ENCODE data around the gene WHRN. TPM values are rescaled to one million over a fixed set of nuclear protein-coding genes. Genes with fewer than 3 reads are reported as not detected.

Gene WHRN
- total and polyA plus RNA-seq, 2 of the 8 experiments (the other 6 are each of a cell fraction or from before 2014, with no cell fraction given) = 4.4 to 7.7 TPM

DNA sequence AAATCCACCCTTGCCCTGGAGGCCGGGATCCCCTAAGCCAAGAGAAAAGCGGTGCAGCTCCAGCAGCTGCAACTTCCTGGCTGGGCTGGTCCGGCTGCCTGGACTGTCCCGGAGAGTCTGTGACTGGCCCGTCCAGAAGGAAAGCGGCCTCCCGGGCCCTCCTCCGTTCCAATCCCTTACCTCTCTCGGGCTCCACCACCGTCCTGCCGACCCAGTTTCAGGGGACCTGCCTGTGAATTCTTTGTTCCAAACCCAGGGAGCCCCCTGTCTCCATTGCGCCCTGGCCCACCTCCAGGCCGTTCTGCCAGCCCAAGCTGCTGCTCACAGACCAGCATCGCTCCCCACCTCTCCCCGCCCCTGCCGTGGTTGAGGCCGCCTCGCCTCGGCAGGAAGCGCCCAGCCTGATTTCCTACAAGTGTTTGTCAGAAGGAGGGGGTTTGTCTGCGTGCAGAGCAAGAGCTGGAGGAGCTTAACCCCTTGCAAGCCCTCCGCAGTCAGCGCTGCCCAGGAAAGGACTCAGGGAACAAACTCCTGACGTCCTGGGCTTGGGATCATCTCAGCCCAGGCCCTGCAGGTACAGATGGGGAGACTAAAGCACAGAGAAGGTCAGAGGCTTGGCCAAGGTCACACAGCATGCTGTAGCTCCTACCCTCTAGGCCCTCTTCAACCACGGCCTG is 117.5 kb downstream of the WHRN start, which contains the start of gene AKNA (continued):
- TF ChIP-seq, protein P1, sequence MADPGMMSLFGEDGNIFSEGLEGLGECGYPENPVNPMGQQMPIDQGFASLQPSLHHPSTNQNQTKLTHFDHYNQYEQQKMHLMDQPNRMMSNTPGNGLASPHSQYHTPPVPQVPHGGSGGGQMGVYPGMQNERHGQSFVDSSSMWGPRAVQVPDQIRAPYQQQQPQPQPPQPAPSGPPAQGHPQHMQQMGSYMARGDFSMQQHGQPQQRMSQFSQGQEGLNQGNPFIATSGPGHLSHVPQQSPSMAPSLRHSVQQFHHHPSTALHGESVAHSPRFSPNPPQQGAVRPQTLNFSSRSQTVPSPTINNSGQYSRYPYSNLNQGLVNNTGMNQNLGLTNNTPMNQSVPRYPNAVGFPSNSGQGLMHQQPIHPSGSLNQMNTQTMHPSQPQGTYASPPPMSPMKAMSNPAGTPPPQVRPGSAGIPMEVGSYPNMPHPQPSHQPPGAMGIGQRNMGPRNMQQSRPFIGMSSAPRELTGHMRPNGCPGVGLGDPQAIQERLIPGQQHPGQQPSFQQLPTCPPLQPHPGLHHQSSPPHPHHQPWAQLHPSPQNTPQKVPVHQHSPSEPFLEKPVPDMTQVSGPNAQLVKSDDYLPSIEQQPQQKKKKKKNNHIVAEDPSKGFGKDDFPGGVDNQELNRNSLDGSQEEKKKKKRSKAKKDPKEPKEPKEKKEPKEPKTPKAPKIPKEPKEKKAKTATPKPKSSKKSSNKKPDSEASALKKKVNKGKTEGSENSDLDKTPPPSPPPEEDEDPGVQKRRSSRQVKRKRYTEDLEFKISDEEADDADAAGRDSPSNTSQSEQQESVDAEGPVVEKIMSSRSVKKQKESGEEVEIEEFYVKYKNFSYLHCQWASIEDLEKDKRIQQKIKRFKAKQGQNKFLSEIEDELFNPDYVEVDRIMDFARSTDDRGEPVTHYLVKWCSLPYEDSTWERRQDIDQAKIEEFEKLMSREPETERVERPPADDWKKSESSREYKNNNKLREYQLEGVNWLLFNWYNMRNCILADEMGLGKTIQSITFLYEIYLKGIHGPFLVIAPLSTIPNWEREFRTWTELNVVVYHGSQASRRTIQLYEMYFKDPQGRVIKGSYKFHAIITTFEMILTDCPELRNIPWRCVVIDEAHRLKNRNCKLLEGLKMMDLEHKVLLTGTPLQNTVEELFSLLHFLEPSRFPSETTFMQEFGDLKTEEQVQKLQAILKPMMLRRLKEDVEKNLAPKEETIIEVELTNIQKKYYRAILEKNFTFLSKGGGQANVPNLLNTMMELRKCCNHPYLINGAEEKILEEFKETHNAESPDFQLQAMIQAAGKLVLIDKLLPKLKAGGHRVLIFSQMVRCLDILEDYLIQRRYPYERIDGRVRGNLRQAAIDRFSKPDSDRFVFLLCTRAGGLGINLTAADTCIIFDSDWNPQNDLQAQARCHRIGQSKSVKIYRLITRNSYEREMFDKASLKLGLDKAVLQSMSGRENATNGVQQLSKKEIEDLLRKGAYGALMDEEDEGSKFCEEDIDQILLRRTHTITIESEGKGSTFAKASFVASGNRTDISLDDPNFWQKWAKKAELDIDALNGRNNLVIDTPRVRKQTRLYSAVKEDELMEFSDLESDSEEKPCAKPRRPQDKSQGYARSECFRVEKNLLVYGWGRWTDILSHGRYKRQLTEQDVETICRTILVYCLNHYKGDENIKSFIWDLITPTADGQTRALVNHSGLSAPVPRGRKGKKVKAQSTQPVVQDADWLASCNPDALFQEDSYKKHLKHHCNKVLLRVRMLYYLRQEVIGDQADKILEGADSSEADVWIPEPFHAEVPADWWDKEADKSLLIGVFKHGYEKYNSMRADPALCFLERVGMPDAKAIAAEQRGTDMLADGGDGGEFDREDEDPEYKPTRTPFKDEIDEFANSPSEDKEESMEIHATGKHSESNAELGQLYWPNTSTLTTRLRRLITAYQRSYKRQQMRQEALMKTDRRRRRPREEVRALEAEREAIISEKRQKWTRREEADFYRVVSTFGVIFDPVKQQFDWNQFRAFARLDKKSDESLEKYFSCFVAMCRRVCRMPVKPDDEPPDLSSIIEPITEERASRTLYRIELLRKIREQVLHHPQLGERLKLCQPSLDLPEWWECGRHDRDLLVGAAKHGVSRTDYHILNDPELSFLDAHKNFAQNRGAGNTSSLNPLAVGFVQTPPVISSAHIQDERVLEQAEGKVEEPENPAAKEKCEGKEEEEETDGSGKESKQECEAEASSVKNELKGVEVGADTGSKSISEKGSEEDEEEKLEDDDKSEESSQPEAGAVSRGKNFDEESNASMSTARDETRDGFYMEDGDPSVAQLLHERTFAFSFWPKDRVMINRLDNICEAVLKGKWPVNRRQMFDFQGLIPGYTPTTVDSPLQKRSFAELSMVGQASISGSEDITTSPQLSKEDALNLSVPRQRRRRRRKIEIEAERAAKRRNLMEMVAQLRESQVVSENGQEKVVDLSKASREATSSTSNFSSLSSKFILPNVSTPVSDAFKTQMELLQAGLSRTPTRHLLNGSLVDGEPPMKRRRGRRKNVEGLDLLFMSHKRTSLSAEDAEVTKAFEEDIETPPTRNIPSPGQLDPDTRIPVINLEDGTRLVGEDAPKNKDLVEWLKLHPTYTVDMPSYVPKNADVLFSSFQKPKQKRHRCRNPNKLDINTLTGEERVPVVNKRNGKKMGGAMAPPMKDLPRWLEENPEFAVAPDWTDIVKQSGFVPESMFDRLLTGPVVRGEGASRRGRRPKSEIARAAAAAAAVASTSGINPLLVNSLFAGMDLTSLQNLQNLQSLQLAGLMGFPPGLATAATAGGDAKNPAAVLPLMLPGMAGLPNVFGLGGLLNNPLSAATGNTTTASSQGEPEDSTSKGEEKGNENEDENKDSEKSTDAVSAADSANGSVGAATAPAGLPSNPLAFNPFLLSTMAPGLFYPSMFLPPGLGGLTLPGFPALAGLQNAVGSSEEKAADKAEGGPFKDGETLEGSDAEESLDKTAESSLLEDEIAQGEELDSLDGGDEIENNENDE (IDR thresholded peaks at IDR 0.05; ENCODE audit: insufficient replicate concordance, low read length) = no peak
- TF ChIP-seq GTF2F1 (IDR thresholded peaks at IDR 0.05; ENCODE audit: borderline replicate concordance, low read depth, low read length) (no peak), RBBP5 (IDR thresholded peaks at IDR 0.05; ENCODE audit: borderline replicate concordance, low read depth, low read length) (peak; percentile 5; the same call in 1 of the 2 replicates)

Data from H1 (cell line).